Activated CD4-positive, alpha-beta T cell treated with anti-CD3 and anti-CD28 coated beads, Interleukin-2, amount 10 ng/mL, durations not matched to agents 7 days and 5 days (primary cell): Measurements from ENCODE around the gene SLFN12. TPM values are rescaled to one million over a fixed set of nuclear protein-coding genes. Genes with fewer than 3 reads are reported as not detected.
"Not testable (repeated sequence)": the region's sequence is repeated elsewhere in the genome, so short reads cannot be mapped to it uniquely, and the experiment has no call there.

Source experiments
- CTCF ChIA-PET: fragments of 350-600 bp; sonication (Branson Sonifier 250); formaldehyde crosslinking; loops from one replicate; lab custom pipeline; 2021; ENCODE audit warnings: antibody characterized with exemption; lab: Charles Lee
- POLR2A ChIA-PET: fragments of 350-600 bp; sonication (Branson Sonifier 250); formaldehyde crosslinking; loops from one replicate; lab custom pipeline; 2021; ENCODE audit warnings: antibody characterized with exemption; lab: Charles Lee
- DNase-seq: peaks from one replicate; pipeline ENCODE4 v3.0.0-alpha.2; 2020
- H3K27ac Mint-ChIP-seq: one replicate; pipeline ENCODE4 v1.8.0; 2021; ENCODE audit warnings: mild to moderate bottlenecking, moderate library complexity, mixed read lengths
- H3K27me3 Mint-ChIP-seq: one replicate; pipeline ENCODE4 v1.8.0; 2021; ENCODE audit warnings: mixed read lengths
- H3K36me3 Mint-ChIP-seq: one replicate; pipeline ENCODE4 v1.8.0; 2021; ENCODE audit warnings: low read depth, mixed read lengths
- H3K4me1 Mint-ChIP-seq: one replicate; pipeline ENCODE4 v1.8.0; 2021; ENCODE audit warnings: mixed read lengths
- H3K4me3 Mint-ChIP-seq: one replicate; pipeline ENCODE4 v1.8.0; 2021; ENCODE audit warnings: mild to moderate bottlenecking, moderate library complexity, mixed read lengths
- H3K9me3 Mint-ChIP-seq: one replicate; pipeline ENCODE4 v1.8.0; 2021; ENCODE audit warnings: mixed read lengths
- total RNA-seq, 2 experiments: library from RNA; stranded (reverse); gene quantifications; one replicate each; pipeline ENCODE4 v1.2.3, GENCODE V29; 2021

The SLFN12 gene
- total RNA-seq, 2 experiments from 2014 or later = 9.6 to 11.7 TPM

GRCh38 chr17:35393783-35394182 lies 38.5 kb downstream of the SLFN12 start:
- POLR2A ChIA-PET, H3K9me3 Mint-ChIP-seq, H3K27ac Mint-ChIP-seq, H3K4me3 Mint-ChIP-seq, DNase-seq, H3K36me3 Mint-ChIP-seq, H3K4me1 Mint-ChIP-seq: not testable (repeated sequence)
- H3K27me3 Mint-ChIP-seq = peaks cover 12% of the 10 kb centered on the region
- CTCF ChIA-PET = interaction anchor here (1.0 kb wide), 1 partner anchor 30 kb away, joined by 3 read pairs; no protein-coding TSS in a partner anchor

GRCh38 chr17:35390663-35391062 lies 41.6 kb downstream of the SLFN12 start:
- Mint-ChIP-seq H3K4me1 (peaks cover 2% of the 10 kb centered on the region), H3K27ac (no peak overlapping the region), H3K27me3 (peaks cover 12% of the 10 kb centered on the region), H3K9me3 (peaks cover 8% of the 10 kb centered on the region), H3K36me3 (peaks cover 1% of the 10 kb centered on the region), H3K4me3 (no peak overlapping the region)
- ChIA-PET POLR2A (no interaction called here), CTCF (no interaction called here)
- DNase-seq = no peak

GRCh38 chr17:35390156-35390555 lies 42.1 kb downstream of the SLFN12 start:
- Mint-ChIP-seq H3K36me3 (peaks cover 1% of the 10 kb centered on the region), H3K27me3 (peaks cover 11% of the 10 kb centered on the region), H3K4me1 (peaks cover 2% of the 10 kb centered on the region), H3K4me3 (no peak overlapping the region), H3K27ac (no peak overlapping the region), H3K9me3 (peaks cover 10% of the 10 kb centered on the region)
- ChIA-PET POLR2A (no interaction called here), CTCF (no interaction called here)
- DNase-seq = no peak

GRCh38 chr17:35387496-35387895 lies 44.8 kb downstream of the SLFN12 start:
- POLR2A ChIA-PET = interaction anchor here (0.5 kb wide), 1 partner anchor 653 kb away, joined by 3 read pairs; no protein-coding TSS in a partner anchor
- DNase-seq = no peak
- peaks cover 7% of the 10 kb centered on the region for H3K36me3 Mint-ChIP-seq
- H3K27ac Mint-ChIP-seq = no peak overlapping the region
- peaks cover 11% of the 10 kb centered on the region for H3K27me3 Mint-ChIP-seq
- no peak overlapping the region for H3K4me3 Mint-ChIP-seq
- CTCF ChIA-PET = no interaction called here
- peaks cover 11% of the 10 kb centered on the region for H3K9me3 Mint-ChIP-seq
- peaks cover 4% of the 10 kb centered on the region for H3K4me1 Mint-ChIP-seq

GRCh38 chr17:35377706-35378105 lies 54.6 kb downstream of the SLFN12 start:
- H3K36me3 Mint-ChIP-seq = peaks cover 4% of the 10 kb centered on the region
- H3K4me1 Mint-ChIP-seq = peaks cover 32% of the 10 kb centered on the region
- no peak overlapping the region for H3K4me3 Mint-ChIP-seq
- no peak overlapping the region for H3K27ac Mint-ChIP-seq
- no peak for DNase-seq
- CTCF ChIA-PET = interaction anchor here (0.6 kb wide), 1 partner anchor 367 kb away, joined by 3 read pairs; no protein-coding TSS in a partner anchor
- POLR2A ChIA-PET = no interaction called here
- H3K27me3 Mint-ChIP-seq = peaks cover 25% of the 10 kb centered on the region
- H3K9me3 Mint-ChIP-seq = peaks cover 11% of the 10 kb centered on the region

GRCh38 chr17:35377068-35377467 lies 55.2 kb downstream of the SLFN12 start:
- CTCF ChIA-PET = no interaction called here
- no peak overlapping the region for H3K4me3 Mint-ChIP-seq
- no peak for DNase-seq
- peaks cover 23% of the 10 kb centered on the region for H3K27me3 Mint-ChIP-seq
- no peak overlapping the region for H3K27ac Mint-ChIP-seq
- H3K9me3 Mint-ChIP-seq = peaks cover 7% of the 10 kb centered on the region
- POLR2A ChIA-PET = no interaction called here
- H3K4me1 Mint-ChIP-seq = peaks cover 29% of the 10 kb centered on the region
- peaks cover 2% of the 10 kb centered on the region for H3K36me3 Mint-ChIP-seq

- CTCF ChIA-PET = no interaction called here
- Mint-ChIP-seq H3K36me3 (peaks cover 10% of the 10 kb centered on the region), H3K9me3 (peaks cover 9% of the 10 kb centered on the region), H3K27ac (no peak overlapping the region), H3K27me3 (peaks cover 23% of the 10 kb centered on the region), H3K4me1 (peaks cover 36% of the 10 kb centered on the region), H3K4me3 (no peak overlapping the region)
- POLR2A ChIA-PET = no interaction called here
- no peak for DNase-seq
Observed at GRCh38 chr17:35376245-35376644, 56.1 kb downstream of the SLFN12 start.

GRCh38 chr17:35374766-35375344 lies 57.4 kb downstream of the SLFN12 start:
- peaks cover 46% of the 10 kb centered on the region for H3K4me1 Mint-ChIP-seq
- H3K9me3 Mint-ChIP-seq = peaks cover 23% of the 10 kb centered on the region
- CTCF ChIA-PET = no interaction called here

GRCh38 chr17:35373984-35374765 lies 58.1 kb downstream of the SLFN12 start:
- Mint-ChIP-seq H3K36me3 (peaks cover 30% of the 10 kb centered on the region), H3K9me3 (peaks cover 26% of the 10 kb centered on the region), H3K4me3 (peak overlapping the region; percentile 89), H3K27me3 (peaks cover 19% of the 10 kb centered on the region), H3K27ac (peak overlapping the region; percentile 96), H3K4me1 (peaks cover 53% of the 10 kb centered on the region)
- CTCF ChIA-PET = interaction anchor here (1.8 kb wide), 1 partner anchor 12 kb away, joined by 6 read pairs; no protein-coding TSS in a partner anchor
- POLR2A ChIA-PET = interaction anchor here (0.6 to 1.0 kb wide), 3 partner anchors 9 to 163 kb away, joined by 3 read pairs; no protein-coding TSS in a partner anchor
- DNase-seq = peak; percentile 42

More at GRCh38 chr17:35374766-35375344, 57.4 kb downstream of the SLFN12 start:
- DNase-seq = no peak
- peak overlapping the region; percentile 89 for H3K4me3 Mint-ChIP-seq
- peaks cover 24% of the 10 kb centered on the region for H3K36me3 Mint-ChIP-seq
- POLR2A ChIA-PET = no interaction called here
- H3K27ac Mint-ChIP-seq = peak overlapping the region; percentile 96
- H3K27me3 Mint-ChIP-seq = peaks cover 21% of the 10 kb centered on the region

- peak; percentile 81 for DNase-seq
- Mint-ChIP-seq H3K4me1 (peaks cover 58% of the 10 kb centered on the region), H3K9me3 (peaks cover 23% of the 10 kb centered on the region), H3K27me3 (peaks cover 14% of the 10 kb centered on the region), H3K36me3 (peaks cover 37% of the 10 kb centered on the region), H3K27ac (peak within 1 kb of the TSS; percentile 96), H3K4me3 (peak within 1 kb of the TSS; percentile 89)
- CTCF ChIA-PET = interaction anchor here (0.9 to 1.8 kb wide), 2 partner anchors 12 to 22 kb away, joined by 3 to 6 read pairs; no protein-coding TSS in a partner anchor
- POLR2A ChIA-PET = interaction anchor here (0.5 to 1.0 kb wide), 5 partner anchors 10 to 487 kb away, joined by 3 to 4 read pairs (median 3); no protein-coding TSS in a partner anchor
Observed at GRCh38 chr17:35373534-35373983, 58.7 kb downstream of the SLFN12 start, which contains the start of gene SLFN11. SLFN11 (minus strand) TSS chr17:35373621; CDS start chr17:35363807, 9,814 bp downstream.

GRCh38 chr17:35372846-35373533 lies 59.3 kb downstream of the SLFN12 start:
- Mint-ChIP-seq H3K4me1 (peaks cover 64% of the 10 kb centered on the region), H3K27ac (peak overlapping the region; percentile 96), H3K4me3 (peak overlapping the region; percentile 89), H3K27me3 (peaks cover 9% of the 10 kb centered on the region), H3K9me3 (peaks cover 23% of the 10 kb centered on the region), H3K36me3 (peaks cover 40% of the 10 kb centered on the region)
- ChIA-PET CTCF (interaction anchor here (0.6 to 1.8 kb wide), 4 partner anchors 13 to 160 kb away, joined by 3 to 6 read pairs (median 4); no protein-coding TSS in a partner anchor), POLR2A (interaction anchor here (0.5 to 1.0 kb wide), 9 partner anchors 10 to 488 kb away, joined by 3 to 8 read pairs (median 3); partner anchors contain the start of gene PEX12)
- DNase-seq = peak; percentile 29

GRCh38 chr17:35371934-35372333 lies 60.4 kb downstream of the SLFN12 start:
- Mint-ChIP-seq H3K4me1 (peaks cover 70% of the 10 kb centered on the region), H3K9me3 (peaks cover 23% of the 10 kb centered on the region), H3K4me3 (peak overlapping the region; percentile 89), H3K27me3 (peaks cover 6% of the 10 kb centered on the region), H3K27ac (no peak overlapping the region), H3K36me3 (peaks cover 43% of the 10 kb centered on the region)
- ChIA-PET CTCF (interaction anchor here (0.8 kb wide), 1 partner anchor 14 kb away, joined by 3 read pairs; no protein-coding TSS in a partner anchor), POLR2A (no interaction called here)
- no peak for DNase-seq
